ENCODE measurements around the gene ZFHX3.

Gene ZFHX3

DNA sequence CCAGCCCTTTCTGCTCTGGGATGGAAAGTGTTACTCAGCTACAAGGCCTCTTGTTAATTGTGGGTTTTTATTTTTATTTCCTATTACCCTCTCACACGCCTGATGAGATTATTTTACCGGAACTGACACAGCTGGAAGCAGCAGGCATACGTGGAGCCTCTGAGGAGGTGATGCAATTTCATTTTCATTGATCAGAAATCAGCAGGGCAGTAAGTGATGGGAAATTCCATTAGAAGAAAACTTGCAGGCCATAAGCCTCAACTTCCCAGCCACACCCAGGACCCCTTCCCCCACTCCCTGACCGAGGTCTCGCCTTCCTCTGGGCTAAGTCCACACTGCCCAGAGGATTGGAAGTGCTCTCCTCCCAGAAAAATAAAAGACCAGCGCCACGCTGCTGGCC is 69.7 kb downstream of the ZFHX3 start:
- DNase-seq: no peak

DNA sequence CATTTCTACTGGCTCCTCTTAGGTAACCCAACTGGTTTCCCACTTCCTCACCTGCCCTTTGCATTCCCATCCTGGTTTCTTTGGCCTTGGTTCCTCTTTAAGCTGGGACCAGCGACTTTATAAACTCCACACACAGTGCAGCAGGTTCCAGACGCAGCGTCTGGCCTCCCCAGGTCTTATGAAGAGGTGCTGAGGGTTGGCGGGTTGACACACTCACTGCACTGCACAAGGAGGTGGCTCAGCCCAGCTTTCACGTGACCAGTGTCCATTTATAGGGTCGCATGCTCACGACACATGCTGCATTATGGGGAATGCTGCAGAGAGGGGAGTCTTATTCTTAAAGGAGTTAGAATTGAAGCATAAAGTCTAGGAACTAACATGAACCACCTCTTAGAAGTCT is 70.8 kb downstream of the ZFHX3 start:
- DNase-seq: no peak

DNA sequence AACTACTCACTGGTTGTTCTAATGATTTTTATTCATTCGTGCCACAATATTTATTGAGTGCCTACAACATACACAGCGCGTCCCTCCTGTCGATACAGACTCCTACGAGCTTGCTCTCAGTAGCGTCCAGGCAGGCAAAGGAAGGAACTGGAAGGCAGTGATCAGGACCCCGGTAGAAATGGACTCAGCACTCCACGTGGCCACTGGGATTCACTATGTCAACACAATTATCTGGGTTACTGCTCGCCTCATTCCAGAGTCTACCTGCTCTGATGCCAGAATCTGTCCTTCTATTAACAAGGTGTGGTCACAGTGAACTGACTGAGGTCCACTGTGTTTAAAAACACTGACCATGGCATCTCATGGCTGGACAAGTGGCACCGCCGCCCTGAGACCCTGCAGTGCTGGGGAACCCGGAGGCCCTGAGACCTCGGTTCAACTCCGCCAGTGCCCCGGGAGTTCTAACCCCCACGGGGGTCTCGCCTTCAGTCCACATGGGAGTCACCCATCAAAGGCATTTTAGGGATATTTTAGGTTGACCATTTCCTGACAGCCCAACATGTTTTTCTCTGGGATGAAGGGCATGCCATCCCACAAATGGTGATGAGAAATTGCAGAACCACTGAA is 71.4 kb downstream of the ZFHX3 start:
- no peak for DNase-seq

DNA sequence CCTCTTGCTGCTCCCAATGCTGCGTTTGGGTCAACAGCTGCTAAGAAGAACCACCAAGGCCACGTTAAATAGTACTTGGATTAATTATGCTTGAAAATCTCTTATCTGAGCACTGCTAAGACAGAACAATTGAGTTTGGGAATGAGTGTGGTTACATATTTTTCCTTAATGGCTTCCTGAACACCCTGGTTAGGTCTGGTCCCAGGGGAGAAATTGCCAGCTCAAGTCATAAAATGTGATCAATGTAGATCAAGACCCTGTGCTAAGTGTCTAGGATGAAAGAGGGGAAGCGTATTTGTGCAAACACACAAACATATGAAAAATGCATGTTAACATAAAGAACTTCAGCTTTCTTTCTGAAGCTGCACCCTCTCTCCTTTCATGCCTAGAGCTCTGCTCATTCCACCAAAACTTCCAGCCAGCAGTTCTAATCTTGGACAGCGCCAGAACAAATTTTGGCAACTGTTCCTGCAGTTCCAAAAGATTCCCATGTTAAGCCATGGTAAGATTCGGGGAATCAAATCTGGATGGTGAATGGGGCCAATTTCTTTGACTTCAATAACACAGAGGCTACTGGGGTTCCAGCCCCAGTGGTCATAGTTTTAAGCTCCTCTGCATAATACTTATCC is 72.0 kb downstream of the ZFHX3 start:
- DNase-seq: no peak

DNA sequence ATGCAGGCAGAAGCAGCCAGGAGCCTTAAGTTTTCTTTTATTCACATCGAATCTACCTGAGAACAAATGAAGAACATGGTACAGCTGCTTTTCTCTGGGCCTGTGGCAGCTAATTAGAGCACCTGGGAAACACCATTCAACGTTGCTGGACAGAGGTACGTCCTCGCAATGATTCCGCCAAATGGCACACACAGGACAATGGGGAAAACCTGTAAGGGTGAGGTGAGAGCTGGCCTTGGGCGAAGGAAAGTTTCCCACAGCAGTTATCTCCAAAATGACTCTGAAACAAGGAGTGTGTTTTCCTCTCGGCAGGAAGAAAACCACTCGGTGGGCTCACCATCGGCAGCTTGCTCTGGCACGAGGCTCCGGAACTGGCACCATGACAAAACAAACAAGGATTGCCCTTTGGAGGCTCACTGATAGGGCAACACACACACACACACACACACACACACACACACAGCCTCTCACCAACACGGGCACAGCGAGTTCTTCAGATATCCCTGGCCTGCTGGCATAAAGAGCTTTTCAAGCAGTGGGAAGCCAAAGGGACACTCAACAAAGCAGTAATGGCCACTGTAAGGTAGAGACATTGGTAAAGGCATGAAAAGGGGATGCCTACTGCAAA is 73.7 kb downstream of the ZFHX3 start:
- no peak for DNase-seq

DNA sequence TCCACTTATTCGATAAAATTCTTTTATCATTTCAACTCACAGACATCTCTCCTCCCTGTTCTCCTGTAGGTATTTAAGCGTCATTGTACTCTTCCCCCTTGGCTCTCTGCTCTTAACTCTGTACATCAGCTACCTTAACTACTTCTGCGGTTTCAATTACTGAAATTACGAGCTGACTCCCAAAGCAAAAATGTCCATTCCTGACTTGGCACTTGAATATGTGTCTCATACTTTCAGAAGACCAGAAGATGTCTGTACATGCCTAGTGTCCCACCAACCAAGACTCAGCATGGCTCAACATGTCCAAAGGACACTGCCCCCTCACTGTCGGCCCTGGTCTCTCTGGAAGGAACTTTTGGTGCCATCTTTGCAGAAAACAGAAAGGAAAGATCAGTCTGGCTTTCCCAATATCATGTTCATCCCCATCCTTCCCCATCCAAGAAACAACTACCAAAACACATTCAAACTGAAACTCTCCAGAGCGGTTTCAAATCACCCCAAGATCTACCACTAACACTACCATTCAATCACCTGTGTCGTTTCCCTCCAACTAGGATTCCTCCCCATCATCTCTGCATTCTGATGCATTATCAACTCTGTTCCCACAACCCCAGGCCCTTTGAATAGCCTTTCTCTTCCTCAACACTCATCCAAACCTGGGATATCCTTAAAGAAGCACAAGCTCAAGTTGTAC is 74.9 kb downstream of the ZFHX3 start:
- no peak for DNase-seq

DNA sequence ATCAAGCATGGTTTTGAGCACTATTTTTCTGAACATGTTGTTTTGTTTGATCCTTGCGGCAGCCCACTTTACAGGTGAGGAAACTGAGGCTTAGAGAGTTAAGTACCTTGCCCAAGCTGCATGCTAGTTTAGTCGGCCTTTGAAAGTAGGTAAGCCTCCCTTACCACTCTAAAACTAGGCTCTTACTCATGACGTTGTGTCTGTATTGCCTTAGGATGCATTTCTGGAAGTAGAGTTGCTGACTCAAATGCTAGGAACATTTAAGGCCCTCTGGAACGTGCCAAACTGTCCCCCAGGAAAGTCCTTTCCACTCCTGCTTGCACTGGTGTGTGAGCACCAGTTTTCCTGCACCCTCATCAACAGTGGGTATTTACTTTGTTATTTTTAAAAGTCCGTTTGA is 76.6 kb downstream of the ZFHX3 start:
- no peak for DNase-seq

DNA sequence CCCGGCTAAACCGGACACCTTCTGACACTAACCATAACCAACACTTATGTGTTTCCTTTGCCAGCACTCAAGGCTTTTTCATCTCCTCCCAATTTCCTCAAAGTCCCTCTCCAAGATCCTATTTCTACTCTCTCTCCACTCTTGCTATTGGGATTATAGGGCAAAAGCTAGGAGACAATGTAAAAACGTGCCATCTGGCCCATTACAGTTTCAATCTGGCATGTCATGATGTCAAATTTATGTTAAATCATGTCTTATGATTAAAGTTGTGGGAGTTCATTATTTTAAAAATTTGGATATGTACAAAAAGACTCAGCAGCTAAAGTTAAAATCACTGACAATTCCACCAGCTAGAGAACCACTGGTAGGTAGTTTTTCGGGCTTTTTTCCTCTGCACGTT is 77.3 kb downstream of the ZFHX3 start:
- DNase-seq: no peak

DNA sequence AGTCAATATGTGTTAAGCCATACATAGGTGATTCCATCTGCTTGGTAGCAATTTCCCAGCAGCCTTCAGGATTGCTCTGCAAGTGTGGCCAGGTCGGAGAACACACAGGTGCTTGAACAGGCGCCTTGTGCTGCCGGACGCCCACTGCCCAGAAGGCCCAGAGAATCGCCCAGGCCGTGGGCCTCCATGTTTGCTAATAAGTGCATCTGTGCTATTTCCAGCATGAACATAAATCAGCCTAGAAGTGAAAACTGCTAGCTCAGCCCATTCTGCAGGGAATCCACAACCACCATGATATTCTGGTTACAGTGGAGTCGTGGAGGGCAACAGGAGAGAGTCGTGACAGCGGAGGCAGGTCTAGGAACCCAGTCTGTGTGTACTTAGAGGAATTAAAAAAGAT is 78.1 kb downstream of the ZFHX3 start:
- no peak for DNase-seq

DNA sequence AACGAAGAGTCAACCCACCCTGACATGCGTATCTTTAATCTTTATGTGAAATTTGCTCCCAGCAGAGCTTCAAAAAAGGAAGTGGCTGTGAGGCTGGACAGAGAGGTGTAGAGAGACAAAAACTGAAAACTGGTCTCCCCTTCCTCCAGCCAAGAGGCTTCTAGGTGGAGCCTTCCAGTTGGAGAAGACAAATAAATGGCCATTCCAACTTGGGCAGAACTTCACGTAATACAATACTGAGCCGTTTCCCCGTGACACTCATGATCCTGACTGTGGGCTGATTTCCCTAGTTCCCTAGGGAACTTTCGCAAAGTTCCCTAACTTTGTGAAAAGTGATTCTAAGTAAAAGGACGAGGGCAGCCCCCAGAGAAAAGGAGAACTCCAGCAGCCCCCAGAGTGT is 78.8 kb downstream of the ZFHX3 start:
- DNase-seq: no peak

DNA sequence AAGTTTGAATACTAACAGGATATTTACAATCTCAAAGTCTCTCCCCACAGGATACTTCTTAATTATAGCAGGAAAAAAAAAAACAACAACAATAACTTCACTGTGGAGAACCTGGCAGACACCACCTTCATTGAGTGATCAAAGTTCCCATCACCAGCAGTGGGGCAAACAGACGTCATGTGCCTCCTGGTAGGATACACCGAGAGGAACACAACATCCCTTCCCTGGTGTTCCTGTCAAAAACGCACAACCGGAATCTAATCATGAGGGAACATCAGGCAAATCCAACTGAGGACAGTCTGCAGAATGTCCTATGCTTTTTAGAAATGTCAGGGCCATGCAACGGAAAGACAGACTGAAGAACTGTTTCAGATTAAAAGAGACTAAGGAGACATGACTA is 80.0 kb downstream of the ZFHX3 start:
- DNase-seq: no peak

DNA sequence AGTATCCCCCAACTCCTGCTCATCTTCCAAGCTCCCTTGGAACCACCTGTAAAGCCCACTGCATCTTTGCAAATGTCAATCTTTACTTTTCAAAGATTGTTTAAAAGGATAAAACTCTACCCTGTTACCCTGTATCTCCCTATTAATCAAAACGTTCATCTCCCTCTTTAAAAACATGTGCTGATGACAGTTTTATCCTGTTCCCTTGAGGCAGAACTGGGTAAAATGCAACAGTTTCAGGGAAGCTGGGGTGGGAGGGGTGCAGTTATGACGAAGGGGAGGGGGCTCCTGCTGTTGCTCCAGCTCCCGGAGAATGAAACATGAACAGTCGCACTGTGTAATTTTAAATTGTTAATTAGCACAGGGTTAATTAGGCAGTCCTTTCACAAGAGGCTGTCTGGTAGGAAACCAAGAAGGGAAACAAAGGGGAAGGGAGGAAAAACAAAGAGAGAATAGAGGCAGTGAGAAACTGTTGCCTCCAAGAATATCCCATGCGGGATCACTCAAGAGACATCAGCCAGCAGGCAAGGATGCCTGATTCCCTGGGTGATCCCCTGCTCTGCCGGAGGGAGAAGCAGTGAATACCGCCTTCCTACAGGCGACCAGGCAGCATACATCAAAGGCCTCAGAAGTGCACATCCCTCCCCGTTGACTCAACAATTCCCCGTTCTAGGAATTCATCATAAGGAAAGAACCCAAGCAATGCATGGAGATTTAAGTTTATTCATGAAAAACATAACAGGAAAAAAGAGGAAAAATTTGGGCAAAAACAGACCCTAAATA is 84.2 kb downstream of the ZFHX3 start:
- peak in 4 of 56 donors; percentile 20 to 42 (median 28) for DNase-seq

DNA sequence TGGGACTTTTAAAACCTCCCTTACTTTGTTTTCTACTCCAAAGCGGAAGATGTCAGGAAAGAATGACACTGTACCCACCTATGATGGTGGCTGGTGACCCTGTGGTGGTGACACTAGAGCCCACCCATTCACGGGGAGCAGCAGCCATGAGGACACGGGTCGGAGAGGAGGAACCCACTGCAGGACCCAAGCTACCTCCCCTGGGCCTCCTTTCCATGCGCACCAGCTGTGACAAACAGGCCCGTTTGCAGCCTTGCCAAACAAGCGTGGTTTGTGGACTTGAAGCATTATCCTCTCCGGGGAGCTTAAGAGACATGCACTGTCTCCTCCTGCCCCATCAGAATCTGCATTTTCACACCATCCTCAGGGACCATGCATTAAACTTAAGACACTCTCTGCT is 85.6 kb downstream of the ZFHX3 start:
- DNase-seq: no peak

DNA sequence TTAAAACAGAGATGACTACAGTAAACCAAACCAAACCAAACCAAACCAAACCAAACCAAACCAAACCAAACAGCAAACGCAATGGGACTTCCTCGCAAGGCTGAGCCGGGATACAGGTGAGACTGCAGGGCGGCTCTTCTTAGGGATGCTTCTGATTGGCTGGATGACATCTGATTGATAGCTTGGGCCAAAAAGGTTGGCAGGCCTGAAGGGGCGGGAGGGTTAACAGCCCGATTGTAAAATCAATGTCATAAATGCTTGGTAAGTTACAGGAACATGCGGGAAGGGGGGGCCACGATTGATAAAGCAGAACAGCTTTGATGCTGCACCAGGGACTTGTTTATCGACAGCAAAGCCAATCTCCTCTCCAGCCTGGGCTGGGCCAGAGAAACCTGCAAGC is 86.1 kb downstream of the ZFHX3 start:
- DNase-seq: no peak

DNA sequence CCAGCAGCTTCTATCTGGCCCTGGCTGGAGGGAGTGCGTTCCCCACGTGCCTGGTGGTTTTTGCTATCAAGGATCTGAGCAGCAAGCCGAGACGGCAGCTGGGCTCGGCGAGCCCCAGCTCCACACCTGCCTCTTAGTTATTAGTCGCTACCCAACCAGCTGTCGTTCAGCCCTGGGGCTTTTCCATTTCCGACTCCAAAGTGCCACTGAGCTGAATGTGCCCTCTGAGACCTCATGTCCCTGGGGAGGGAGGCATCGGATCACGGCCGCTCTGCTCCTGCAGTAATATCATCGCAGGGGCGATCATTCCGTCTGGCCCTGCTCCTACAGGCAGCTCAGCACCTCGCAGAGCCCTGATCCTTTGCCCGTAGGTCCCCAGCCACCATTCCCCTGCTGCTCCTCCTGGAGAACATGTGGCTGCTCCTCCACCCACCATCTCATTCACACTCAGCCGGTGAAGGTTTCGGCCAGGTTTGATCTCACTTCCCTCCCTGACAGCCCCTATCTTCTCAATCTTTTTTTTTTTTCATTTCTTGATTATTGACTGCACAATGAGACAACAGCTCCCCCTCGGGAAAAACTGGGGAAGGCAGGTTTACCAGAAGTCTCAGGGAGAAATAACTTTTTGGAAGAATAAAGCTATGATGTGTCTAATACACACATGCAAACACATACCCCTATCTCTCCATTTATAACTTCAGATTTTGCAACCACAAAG is 86.7 kb downstream of the ZFHX3 start:
- peak in 2 of 56 donors; percentile 12 to 61 for DNase-seq

DNA sequence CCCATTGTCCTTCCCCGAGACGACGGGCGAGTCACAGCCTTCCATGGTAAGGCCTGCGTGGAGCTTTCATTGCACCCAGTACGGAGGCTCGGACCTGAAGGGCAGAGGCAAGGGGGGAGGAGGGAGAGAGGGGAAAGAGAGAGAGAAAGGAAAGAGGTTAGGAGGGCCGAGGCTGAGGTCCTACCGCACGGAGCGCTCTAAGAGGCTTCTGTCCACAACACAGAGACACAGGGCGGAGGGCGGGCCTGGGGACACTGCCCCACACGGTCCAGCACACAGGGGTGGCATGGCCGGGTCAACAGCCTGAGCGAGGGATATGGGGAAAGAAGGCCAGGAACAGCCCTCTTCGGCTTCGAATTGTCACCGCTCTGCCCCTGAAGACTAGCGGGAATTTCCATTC is 87.8 kb downstream of the ZFHX3 start:
- DNase-seq: no peak

DNA sequence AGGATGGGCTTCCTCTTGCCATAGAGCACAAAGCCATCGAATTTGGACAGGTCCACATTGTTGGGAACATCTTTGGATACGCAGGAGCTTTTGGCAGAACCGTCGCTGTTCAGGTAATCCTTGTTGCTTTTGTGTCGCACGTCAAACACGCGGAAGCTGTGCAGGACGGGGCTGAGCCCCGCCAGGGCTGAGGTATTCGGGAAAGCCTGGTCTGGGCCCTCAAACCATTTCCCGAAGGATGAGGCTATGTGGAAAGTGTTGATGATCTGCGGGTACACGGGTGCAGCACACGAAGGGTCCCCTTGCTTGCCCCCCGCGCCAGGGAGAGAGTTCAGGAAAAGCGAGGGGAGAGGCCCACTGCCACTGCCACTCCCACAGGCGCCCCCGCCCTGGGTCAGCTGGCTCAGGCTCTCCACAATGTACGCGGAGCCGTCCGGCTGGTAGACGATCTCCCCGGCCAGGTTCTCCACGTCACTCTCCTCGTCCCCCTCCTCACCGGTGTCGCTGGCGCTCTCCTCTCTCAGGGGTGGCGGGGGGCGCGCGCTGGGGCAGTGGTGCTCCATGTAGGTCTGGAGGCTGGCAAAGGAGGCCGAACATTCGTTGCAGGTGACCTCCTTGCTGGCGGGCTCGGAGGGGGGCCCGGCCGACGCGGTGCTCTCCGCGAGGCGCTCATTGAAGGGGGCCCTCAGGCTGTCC is 88.5 kb downstream of the ZFHX3 start:
- DNase-seq: no peak

DNA sequence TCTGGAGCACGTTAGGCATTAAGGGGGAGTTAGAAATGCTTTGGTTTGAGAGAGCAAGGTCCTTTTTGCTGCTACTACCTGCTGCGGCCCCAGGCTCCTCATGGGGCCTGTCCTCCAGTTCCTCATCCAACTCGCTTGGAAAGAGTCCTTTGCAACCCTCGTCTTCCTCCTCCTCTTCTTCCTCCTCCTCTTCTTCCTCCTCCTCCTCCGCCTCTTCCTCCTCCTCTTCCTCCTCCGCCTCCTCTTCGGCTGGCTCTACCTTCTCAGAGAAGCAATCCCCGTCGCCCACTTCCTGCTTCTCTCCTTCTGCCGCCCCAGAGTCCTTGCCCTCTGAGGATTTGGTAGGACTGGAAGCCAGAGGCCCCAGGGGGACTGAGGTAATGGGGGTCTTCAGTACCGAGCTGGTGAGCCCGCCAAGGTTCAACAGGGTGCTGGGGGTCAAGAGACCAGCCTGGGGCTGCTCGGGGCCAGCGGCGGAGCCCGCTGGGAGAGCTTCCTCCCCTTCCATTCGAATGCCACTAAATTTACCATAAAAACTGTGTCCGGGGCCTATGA is 89.3 kb downstream of the ZFHX3 start:
- no peak for DNase-seq

DNA sequence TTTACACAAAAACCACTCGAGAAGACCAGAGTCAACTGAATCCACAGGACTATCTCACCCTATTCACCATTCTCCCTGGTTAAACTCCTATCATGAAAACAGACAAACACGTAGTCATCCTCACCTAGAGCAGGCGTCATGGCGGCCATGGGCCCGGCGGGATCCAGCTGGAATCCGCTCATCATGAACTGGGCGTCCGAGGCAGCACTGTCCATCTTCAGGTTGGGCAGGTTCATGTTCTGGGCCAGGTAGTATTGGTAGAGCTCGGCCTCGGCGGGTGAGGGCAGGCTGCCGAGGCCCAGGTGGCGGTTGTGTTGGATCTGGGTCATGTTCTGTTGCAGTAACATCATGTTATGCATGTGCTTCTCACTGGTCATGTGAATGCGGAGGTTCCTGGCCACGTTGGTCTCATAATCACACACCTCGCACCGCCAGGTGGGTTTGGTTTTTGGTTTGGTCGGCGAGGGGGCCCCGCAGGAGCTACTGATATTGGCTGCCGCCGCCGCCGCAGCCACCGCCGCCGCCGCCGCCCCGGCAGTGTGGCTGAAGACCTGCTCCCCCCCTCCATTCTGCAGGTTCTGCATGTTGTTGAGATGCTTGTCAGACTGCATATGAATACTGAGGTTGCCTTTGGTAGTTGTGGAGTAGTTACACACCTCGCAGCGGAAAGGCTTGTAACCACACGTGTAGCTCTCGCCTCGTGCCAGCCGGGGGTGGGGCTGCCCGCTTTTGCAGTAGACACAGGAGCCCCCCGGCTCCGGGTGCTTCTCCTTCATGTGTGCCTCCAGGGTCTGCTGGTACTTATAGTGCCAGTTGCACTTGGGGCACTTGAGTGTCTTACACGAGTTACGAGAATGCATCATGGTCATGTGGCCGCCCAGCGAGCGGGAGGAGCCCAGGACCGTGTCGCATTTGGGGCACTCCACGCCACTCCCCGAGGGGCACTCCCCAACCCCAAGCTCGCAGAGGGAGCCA is 90.3 kb downstream of the ZFHX3 start:
- no peak for DNase-seq

All from nucleus accumbens (tissue), 56 donors.